Activated CD4-positive, alpha-beta T cell treated with anti-CD3 and anti-CD28 coated beads for 1 hour (primary cell): ENCODE results near the gene GTF3C1.

ENCODE experiments used
- DNase-seq: peaks from one replicate; pipeline ENCODE4 v3.0.0-alpha.2; 2020

The GTF3C1 gene

DNA sequence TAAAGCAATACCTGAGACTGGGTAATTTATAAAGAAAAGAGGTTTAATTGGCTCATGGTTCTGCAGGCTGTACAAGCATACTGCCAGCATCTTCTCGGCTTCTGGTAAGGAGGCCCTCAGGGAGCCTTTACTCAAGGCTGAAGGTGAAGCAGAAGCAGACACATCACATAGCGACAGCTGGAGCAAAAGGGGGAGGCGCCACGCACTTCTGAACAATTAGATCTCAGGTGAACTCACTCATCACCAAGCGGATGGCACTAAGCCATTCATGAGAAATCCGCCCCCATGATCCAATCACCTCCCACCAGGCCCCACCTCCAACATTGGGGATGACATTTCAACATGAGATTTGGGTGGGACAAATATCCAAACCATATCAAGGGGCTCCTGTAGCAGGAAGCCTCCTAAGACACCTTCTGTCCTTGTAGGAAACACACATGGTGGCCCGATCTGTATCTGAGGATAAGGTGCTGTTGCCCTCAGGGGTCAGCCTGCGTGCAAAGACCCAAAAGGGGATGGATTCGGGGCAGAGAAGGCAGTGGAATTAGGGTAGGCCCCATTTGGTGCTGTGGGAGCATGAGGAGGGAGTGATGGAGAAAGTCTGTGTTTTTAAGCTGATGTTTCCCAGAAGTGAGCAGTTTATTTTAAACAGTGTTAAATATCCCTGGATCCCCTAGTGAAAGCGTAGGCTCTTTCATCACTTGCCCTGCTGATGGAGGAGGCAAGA, 124.8 kb downstream of the GTF3C1 start:
- peak; percentile 4 for DNase-seq

DNA sequence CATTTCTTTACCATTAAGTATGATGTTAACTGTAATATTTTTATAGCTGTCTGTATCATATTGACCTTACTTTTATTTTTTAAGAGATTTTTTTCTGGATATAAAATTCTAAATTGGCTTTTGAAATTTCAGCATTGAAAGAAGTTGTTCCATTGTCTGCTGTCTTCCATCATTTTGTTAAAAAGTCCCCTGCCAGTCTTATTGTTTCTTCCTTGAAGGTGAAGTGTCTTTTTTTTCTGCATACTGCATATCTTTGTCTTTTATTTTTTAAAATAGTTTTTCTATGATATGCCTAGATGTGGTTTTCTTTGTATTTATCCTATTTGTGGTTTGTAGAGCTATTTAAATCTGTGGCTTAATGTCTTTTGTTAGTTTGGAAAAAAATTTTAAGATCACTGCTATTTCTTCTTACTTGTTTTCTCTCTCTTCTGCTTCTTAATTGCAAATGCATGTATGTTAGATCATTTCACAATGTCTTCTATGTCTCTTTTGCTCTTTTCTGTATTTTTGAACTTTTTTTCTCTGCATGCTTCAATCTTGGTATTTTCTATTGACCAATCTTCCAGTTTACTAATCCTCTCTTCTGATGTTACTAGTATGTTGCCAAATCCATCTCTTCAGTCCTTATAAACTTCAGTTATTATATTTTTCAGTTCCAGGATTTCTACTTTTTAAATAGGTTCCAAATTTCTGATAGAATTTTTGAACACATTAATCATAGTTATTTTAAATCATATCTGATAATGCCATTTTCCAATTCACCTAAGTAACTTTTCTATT, 127.6 kb downstream of the GTF3C1 start:
- DNase-seq: no peak

DNA sequence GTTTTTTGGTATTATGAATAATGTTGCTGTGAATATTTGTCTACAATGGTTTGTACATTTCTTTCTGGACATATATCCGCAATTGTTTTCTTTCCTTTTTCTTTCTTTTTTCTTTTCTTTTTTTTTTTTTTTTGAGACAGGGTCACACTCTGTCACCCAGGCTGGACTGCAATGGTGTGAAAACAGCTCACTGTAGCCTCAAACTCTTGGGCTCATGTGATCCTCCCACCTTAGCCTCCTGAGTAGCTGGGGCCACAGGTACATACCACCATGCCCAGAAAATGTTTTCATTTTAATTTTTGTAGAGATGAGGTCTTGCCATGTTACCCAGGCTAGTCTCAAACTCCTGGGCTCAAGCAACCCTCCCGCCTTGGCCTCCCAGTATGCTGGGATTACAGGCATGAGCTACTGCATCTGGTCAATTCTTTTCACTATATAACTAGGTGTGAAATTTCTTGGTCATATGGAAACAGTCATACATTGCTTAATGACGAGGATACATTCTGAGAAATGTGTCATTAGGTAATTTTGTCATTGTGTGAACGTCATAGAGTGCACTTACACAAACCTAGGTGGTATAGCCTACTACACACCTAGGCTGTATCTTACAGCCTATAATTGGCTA, 132.6 kb downstream of the GTF3C1 start:
- no peak for DNase-seq

DNA sequence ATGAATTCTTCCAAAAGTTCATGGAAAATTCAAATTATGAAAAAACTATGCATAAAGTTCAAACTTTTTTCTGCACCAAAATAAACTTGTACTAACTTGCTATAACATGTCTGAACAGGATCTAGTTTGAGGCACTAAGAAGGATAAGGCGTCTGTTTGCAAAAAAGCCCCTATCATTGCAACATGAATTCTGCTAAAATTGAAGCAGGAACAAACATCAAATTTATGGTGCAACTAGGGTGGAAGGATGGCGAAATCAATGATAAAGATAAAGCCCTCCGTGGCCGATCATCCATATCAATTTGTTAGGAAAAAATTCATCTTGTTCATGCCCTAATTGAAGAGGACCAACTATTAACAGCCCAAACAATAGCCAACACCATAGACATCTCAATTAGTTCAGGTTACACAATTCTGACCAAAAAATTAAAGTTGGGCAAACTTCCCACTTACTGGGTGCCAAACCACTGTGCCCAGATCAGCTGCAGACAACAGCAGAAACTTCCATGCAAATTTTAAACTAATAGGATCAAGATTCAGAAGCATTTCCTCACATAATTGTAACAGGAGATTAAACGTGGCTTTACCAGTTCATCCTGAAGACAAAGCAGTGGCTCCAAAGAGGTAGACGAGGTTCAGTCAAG, 134.8 kb downstream of the GTF3C1 start:
- no peak for DNase-seq

DNA sequence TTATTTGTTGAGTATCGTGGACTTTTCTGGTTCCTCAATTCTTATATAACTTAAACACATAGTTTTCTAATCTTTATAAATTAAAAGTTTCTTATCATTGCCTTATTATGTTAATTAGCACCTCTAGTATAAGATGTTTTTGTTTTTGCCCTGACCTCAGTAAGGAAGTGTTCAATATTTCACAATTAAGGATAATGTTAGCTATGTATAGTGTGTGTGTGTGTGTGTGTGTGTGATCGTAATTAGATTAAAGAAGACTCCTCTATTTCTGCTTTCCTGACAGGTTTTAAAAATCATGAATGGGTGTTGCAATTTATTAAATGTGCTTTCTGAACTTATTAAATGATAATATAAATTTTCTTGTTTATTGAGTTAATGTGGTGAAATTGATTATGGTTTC, 135.8 kb downstream of the GTF3C1 start:
- DNase-seq: no peak

DNA sequence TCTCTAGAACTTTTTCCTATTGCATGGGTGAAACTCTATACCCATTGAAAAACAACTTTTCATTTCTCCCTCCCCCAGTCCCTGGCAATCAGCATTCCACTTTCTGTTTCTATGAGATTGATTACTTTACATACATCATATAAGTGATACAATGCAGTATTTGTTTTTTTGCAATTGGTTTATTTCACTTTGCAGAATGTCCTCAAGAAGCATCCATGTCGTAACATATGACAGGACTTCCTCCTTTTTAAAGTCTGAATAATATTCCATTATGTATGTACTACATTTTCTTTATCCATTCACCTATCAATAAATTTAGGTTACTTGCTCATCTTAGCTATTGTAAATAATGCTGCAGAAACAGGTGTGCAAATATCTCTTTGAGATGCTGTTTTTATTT, 139.0 kb downstream of the GTF3C1 start:
- DNase-seq: no peak
